ENCODE measurements around the gene SNX20. TPM values are rescaled to one million over a fixed set of nuclear protein-coding genes. Genes with fewer than 3 reads are reported as not detected.

The SNX20 gene
- total RNA-seq, 1 experiment from 2014 or later: not detected

DNA sequence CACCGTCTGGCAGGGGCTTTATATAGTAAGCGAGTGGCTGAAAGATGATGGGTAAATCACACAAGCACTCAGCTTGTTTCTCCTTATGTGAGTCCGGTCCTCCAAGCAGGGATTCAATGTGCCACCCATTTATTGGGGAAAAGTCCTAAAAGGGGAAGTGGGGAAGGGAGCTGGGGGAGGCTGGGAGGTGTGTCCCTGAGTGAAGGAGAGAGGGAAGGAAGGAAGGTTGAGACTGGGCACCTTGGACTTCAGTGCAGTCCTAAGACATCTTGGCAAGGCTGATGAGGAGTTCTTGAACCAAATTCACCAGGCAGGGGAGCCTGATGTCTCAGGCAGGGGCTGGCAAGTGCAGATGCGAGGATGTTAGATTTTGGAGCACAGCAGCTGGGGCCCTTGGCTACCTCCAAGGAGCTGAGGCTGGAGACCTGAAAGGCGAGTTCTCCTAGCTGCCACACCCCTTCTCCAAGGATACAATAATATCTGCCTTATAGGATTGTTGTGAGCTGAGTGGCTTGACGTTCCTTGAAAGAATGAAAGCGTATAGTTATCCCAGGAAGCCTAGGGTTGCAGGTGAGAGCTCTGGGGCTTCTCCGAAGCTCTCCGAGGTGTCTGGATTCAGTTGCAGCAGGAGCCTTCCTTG lies 37.8 kb upstream of the SNX20 start:
- CTCF ChIA-PET: no interaction called here
- no peaks in the 10 kb centered on the region for H3K36me3 ChIP-seq (ENCODE audit: insufficient read depth, low read length, poor library complexity, severe bottlenecking)
- TF ChIP-seq EZH2 (IDR thresholded peaks at IDR 0.05; ENCODE audit: borderline replicate concordance, low read depth, low read length, poor library complexity, severe bottlenecking): no peak
- TF ChIP-seq, protein P1, sequence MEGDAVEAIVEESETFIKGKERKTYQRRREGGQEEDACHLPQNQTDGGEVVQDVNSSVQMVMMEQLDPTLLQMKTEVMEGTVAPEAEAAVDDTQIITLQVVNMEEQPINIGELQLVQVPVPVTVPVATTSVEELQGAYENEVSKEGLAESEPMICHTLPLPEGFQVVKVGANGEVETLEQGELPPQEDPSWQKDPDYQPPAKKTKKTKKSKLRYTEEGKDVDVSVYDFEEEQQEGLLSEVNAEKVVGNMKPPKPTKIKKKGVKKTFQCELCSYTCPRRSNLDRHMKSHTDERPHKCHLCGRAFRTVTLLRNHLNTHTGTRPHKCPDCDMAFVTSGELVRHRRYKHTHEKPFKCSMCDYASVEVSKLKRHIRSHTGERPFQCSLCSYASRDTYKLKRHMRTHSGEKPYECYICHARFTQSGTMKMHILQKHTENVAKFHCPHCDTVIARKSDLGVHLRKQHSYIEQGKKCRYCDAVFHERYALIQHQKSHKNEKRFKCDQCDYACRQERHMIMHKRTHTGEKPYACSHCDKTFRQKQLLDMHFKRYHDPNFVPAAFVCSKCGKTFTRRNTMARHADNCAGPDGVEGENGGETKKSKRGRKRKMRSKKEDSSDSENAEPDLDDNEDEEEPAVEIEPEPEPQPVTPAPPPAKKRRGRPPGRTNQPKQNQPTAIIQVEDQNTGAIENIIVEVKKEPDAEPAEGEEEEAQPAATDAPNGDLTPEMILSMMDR (conservative IDR thresholded peaks at IDR 0.05; ENCODE audit: low read depth, low read length): no peak
- H3K27ac ChIP-seq (ENCODE audit: low read depth, low read length, poor library complexity, severe bottlenecking): no peak overlapping the region
- POLR2A ChIA-PET (ENCODE audit: low non-redundant PET): no interaction called here
- H3K9me3 ChIP-seq (ENCODE audit: low read depth, low read length, poor library complexity, severe bottlenecking): no peaks in the 10 kb centered on the region
- no peak for DNase-seq (ENCODE audit: low spot score)
- BruUV-seq (replicated peaks): no TSS peak
- H3K4me3 ChIP-seq (ENCODE audit: low read depth, low read length, poor library complexity, severe bottlenecking): no peak overlapping the region
- intact Hi-C loops (cut with micrococcal nuclease; ENCODE audit: unreplicated experiment): no loop called here
- H3K27me3 ChIP-seq (replicated peaks; ENCODE audit: insufficient read depth, low read depth, low read length, poor library complexity): no peaks in the 10 kb centered on the region
- H3K4me1 ChIP-seq (ENCODE audit: insufficient read depth, low read length, poor library complexity, severe bottlenecking): no peaks in the 10 kb centered on the region

DNA sequence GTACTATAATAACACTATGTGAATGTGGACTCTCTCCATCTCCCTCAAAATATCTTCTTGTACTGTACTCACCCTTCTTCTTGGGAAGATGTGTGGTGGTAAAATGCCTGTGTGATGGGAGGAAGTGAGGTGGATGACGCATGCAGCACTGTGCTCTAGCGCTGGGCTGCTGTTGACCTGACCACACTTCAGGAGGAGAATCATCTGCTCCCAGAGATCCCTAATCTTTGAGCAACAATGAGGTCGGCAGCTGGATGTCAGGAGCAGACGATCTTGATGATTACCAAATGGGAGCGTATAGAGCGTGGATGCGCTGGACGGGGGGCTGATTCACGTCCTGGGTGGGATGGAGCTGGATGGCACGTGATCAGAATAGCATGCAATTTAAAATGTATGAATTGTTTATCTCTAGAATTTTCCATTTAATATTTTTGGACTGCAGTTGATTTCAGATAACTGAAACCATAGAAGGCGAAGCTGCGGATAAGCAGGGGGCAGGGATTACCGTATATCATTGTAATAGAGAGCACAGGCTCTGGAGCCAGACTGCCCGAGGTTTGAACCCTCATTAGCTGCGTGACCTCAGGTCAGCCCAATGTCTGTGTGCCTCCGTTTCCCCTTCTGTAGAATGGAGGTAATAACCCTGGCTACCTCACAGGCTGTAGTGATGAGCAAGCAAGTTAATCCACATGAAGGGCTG lies 37.1 kb upstream of the SNX20 start:
- TF ChIP-seq, protein P1 (conservative IDR thresholded peaks at IDR 0.05; ENCODE audit: low read depth, low read length): no peak
- no peak for TF ChIP-seq EZH2 (IDR thresholded peaks at IDR 0.05; ENCODE audit: borderline replicate concordance, low read depth, low read length, poor library complexity, severe bottlenecking)
- no peaks in the 10 kb centered on the region for H3K36me3 ChIP-seq (ENCODE audit: insufficient read depth, low read length, poor library complexity, severe bottlenecking)
- DNase-seq (ENCODE audit: low spot score): no peak
- POLR2A ChIA-PET (ENCODE audit: low non-redundant PET): no interaction called here
- H3K27ac ChIP-seq (ENCODE audit: low read depth, low read length, poor library complexity, severe bottlenecking): no peak overlapping the region
- no peaks in the 10 kb centered on the region for H3K9me3 ChIP-seq (ENCODE audit: low read depth, low read length, poor library complexity, severe bottlenecking)
- CTCF ChIA-PET: no interaction called here
- intact Hi-C loops (cut with micrococcal nuclease; ENCODE audit: unreplicated experiment): no loop called here
- H3K27me3 ChIP-seq (replicated peaks; ENCODE audit: insufficient read depth, low read depth, low read length, poor library complexity): no peaks in the 10 kb centered on the region
- no peaks in the 10 kb centered on the region for H3K4me1 ChIP-seq (ENCODE audit: insufficient read depth, low read length, poor library complexity, severe bottlenecking)
- no peak overlapping the region for H3K4me3 ChIP-seq (ENCODE audit: low read depth, low read length, poor library complexity, severe bottlenecking)
- BruUV-seq (replicated peaks): no TSS peak

DNA sequence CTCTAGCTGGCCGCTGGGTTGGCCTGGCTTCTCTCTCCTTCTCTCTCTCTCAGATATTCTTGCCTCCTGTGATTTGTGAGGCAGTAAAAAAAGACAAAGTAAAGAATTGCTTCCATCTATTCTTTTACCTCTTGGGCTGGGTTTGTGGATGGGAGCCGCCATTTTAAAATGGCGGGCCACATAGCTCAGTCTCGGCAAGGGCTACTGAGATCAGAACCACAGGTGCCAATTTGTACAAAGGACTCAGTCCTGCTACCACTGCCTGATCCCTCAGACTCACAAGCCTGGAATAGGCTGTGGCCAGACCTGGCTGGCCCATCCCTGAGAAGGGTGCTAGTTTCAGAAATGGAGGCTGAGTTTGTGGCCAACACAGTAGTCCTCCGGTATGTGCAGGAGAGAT lies 36.4 kb upstream of the SNX20 start:
- CTCF ChIA-PET: no interaction called here

More for the DNA sequence above, 36.4 kb upstream of the SNX20 start:
- TF ChIP-seq, protein P1 (conservative IDR thresholded peaks at IDR 0.05; ENCODE audit: low read depth, low read length): no peak
- Histone ChIP-seq H3K27me3 (replicated peaks; ENCODE audit: insufficient read depth, low read depth, low read length, poor library complexity) (no peaks in the 10 kb centered on the region), H3K36me3 (ENCODE audit: insufficient read depth, low read length, poor library complexity, severe bottlenecking) (no peaks in the 10 kb centered on the region), H3K9me3 (ENCODE audit: low read depth, low read length, poor library complexity, severe bottlenecking) (no peaks in the 10 kb centered on the region), H3K4me1 (ENCODE audit: insufficient read depth, low read length, poor library complexity, severe bottlenecking) (no peaks in the 10 kb centered on the region), H3K4me3 (ENCODE audit: low read depth, low read length, poor library complexity, severe bottlenecking) (no peak overlapping the region), H3K27ac (ENCODE audit: low read depth, low read length, poor library complexity, severe bottlenecking) (no peak overlapping the region)
- intact Hi-C loops (cut with micrococcal nuclease; ENCODE audit: unreplicated experiment): no loop called here
- no TSS peak for BruUV-seq (replicated peaks)
- POLR2A ChIA-PET (ENCODE audit: low non-redundant PET): no interaction called here
- no peak for DNase-seq (ENCODE audit: low spot score)
